HG03280 (cell line): ENCODE data around the gene OR52D1.

Source experiments
- ATAC-seq: cut with Tn5 transposase; IDR thresholded peaks from one replicate; pipeline ENCODE4 v1.9.1; 2021; ENCODE audit warnings: mild to moderate bottlenecking, moderate library complexity; ENCODE audit not compliant: unreplicated experiment

OR52D1 gene

DNA sequence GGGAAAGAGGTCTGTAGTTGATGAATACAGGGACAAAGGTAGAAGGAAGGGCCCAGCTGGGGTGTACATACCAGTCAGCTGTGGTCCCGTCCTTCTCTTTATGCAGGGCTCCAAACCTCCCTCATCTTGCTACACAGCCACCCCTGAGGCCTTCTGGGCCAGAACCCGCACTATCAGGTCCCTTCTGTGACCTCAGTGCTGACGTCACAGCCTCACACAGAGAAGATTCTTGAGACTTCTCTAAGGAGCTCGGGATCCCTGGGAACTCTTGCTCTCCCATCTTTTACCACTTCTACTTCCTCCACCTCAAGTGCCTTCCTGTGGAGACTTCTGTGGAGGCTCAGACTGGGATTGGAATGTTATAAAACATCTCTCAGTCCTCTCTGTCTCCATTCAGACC is 21.3 kb downstream of the OR52D1 start, which contains the start of gene UBQLN3:
TSS of gene UBQLN3 (minus strand) at position 155 of the 400 bp plus-strand sequence. CDS start 399 bp downstream, outside the sequence.
- ATAC-seq: no peak

GRCh38 chr11:5514841-5515240 is 26.4 kb downstream of the OR52D1 start:
- ATAC-seq: no peak

DNA sequence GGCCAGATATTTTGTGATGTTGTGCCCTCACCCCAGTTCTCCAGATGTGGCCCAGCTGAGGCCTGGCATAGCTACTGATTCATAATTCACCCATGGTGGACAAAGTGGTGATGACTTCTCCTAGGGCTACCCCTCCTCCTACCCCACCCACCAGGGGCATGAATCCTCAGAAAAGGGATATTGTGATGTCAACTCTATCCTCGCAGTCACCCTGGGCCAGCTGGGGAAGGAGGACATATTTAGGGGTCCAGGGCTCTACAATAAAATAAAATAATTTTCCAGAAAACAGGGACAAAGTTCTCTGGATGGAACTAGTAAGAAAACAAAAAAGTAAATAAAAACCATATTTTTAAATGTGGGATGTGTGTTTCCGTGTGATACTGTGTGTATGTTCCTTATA is 28.1 kb downstream of the OR52D1 start, which contains the start of gene UBQLNL:
TSS of gene UBQLNL (minus strand) at position 101 of the 400 bp plus-strand sequence. CDS start 258 bp downstream, outside the sequence.
- no peak for ATAC-seq

DNA sequence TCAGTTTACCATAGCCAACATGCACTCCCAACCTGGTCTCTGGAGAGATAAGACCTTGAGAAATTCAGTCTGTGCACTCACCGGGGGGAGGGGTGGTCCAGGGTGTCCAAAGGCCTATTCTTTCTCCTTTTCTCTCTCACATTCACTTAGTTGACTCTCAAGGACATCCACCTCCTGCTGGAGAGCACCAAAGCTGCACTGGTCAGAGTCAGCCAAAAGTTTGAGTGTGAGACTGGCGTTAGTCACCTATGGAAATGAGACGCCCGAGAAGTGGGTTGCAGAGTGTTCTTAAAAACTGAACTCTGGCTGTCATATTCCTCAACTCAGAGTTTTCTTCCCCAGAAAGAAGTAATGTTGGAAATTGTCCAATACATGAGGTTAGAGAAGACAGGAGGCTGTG is 33.1 kb downstream of the OR52D1 start:
- ATAC-seq: no peak

GRCh38 chr11:5522308-5522707 is 33.8 kb downstream of the OR52D1 start:
- ATAC-seq: no peak

DNA sequence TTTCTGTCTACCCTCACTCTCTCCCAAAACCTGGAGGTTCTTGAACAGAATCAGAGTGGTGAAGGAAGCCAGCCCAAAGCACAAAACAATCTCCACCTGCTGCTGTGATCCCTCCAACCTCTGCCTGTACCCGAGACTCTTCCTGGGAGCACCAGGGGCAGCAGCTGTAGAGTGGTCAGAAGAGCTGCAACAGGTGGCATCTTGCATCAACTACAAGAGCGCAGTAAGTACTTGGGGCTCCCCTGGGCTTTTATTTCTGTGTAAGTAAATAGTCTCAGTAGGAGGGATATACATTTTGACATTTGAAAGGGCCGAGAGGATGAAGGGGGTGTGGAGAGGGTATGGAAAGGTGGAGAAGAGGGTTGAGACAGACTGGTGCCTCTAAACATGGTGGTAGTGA is 36.3 kb downstream of the OR52D1 start:
- no peak for ATAC-seq

DNA sequence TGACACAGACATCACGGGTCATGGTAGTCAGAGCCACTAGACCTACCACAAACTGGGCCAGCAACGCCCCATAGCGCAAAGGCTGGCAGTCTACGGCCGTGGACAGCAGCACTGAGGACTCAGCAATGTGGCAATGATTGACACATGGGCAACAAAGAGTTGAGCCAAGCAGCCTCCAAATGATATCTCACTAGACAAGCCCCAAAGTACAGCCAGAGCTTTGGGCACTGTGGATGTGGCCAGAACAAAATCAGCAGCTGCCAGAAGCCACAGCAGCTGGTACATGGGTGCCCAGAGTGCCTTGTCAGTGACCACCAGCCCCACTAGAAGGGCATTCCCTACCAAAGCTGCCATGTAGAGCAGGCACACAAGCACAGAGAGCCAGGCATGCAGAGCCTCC is 39.2 kb downstream of the OR52D1 start:
- ATAC-seq: no peak

DNA sequence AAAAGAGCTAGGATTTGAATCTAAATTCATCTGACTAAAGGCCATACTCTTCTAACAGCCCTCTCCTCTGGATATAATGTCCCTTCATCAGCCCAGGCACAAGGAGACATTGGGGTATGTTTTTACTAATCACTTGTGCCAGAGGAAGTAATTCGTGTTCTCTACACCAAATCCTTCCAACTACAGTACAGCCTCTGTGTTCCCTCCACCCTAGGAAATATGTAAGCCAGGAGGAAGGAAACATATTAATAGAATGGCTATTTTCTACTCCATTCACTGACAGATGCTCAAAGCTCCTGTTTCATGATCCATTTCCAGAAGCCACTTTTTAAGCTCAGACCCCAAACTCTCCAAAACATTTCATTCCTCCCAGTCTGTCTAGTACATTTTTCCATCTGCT is 40.0 kb downstream of the OR52D1 start:
- ATAC-seq: no peak

DNA sequence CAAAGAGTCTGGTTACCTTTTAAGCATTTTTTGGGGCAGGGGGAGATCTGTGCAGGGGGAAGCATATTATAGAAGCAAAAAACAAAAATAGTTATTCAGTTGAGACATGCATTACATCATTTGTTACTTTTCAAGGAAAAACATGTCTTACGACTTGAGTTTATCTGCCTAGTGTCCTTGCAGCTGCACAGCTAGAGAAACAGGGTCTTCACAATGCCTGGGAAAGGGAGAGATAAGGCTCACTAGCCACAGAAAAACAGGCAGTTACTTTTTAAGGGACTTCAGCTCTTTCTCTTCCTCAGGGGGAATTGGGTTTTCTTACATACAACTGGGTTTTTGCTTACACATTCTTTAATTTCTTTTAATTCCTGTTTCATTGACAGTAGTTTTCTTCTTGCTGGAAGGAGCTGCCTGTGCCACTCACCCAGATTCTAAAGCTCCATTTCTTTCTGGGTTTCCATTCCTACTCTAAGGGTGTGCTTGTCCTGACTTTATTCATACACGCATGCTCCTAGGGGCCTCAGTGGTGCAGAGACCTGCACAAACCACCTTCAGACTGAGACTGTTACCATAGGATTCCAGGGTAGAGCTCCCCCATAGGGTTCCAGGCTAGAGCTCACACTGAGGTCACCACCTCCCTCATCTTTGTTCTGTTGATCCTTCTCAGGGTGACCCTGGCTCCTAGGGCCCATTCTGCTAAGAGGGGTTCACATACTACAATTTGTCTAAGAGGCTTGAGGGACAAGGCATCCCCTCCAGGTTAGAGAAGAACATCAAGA is 42.8 kb downstream of the OR52D1 start:
- no peak for ATAC-seq

- no peak for ATAC-seq
These were observed 45.6 kb downstream of the OR52D1 start for GRCh38 chr11:5534046-5534445.

GRCh38 chr11:5536482-5536881 is 48.0 kb downstream of the OR52D1 start:
- ATAC-seq: no peak
